Fibroblast of peridontal ligament (primary cell): ENCODE results near the gene GPANK1.
A peak's percentile ranks its signal among the peaks of the same experiment; 100 is the strongest.

Source experiments
- DNase-seq: peaks from one replicate; pipeline ENCODE4 v3.0.0-alpha.2; 2010; ENCODE audit errors: extremely low read depth

The GPANK1 gene

GRCh38 chr6:31640612-31641011, 24.2 kb downstream of the GPANK1 start:
- DNase-seq, result no peak

- peak; percentile 55 for DNase-seq
Observed at GRCh38 chr6:31639449-31639861, 25.3 kb downstream of the GPANK1 start.

- no peak for DNase-seq
Observed at GRCh38 chr6:31639043-31639442, 25.8 kb downstream of the GPANK1 start.

- no peak for DNase-seq
Observed at GRCh38 chr6:31636698-31637596, 27.9 kb downstream of the GPANK1 start.

DNA sequence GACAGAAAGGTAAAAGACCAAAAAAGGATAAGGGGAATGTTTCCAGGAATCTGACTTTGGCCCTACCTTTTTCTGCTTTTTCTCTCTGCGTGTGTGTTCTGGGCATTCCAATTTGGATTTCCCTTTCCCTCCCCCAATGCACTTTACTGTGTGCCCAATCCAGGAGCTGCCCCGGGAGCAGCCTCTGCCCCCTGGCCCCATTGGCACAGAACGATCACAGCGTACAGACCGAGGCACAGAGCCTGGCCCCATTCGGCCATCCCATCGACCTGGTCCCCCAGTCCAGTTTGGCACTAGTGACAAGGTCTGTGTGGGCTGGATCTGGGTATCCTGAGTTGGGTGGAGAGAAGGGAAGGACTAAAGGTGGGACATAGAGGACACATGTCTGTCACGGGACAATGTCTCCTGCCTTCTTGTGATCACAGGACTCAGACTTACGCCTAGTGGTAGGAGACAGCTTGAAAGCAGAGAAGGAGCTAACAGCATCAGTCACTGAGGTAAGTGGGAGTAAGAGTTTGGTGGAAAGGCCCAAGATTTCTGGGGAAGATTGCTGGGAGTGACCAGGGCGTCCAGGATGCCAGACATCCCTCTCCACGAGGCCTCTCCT, 29.7 kb downstream of the GPANK1 start:
- no peak for DNase-seq

DNA sequence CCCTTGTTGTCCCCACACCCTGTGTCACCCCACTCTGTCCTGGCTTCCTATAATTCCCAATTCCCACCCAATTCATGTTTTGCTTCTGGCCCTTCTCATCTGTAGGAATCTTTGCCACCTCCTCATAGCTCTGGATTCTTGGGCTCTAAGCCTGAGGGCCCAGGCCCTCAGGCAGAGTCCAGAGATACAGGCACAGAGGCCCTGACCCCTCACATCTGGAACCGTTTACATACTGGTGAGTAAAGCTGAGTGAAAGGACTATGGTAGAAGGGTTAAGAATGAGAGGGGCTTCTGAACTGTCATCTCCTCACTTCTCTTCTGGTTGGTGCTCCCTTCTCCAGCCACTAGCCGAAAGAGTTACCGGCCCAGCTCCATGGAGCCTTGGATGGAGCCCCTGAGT, 30.7 kb downstream of the GPANK1 start:
- DNase-seq, result peak; percentile 14

DNA sequence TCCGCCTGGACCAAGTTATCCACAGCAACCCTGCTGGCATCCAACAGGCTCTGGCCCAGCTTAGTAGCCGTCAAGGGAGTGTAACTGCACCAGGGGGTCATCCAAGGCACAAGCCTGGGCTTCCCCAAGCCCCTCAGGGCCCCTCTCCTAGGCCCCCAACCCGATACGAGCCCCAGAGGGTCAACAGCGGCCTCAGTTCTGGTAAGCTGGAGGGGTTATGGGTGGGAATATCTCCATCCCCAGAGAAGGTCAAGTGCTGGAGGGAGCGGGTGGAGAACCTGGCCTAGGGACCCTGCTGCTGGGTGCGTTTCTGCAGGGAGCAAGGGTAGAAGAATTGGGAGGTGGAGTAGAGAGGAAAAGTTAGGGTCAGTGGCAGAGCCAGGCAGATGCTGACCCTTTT, 31.4 kb downstream of the GPANK1 start:
- DNase-seq, result no peak

DNA sequence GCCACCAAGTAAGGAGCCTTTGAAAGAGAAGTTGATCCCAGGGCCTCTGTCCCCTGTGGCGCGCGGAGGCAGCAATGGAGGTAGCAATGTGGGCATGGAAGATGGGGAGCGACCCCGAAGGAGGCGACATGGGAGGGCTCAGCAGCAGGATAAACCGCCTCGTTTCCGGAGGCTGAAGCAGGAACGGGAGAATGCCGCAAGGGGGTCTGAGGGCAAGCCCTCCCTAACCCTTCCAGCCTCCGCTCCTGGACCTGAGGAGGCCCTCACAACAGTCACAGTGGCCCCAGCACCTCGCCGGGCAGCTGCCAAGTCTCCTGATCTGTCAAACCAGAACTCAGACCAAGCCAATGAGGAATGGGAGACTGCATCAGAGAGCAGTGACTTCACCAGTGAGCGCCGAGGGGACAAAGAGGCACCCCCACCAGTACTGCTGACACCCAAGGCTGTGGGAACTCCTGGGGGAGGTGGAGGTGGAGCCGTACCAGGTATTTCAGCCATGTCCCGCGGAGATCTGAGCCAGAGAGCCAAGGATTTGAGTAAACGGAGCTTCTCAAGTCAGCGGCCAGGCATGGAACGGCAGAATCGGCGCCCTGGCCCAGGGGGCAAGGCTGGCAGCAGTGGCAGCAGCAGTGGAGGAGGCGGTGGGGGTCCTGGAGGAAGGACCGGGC, 32.4 kb downstream of the GPANK1 start:
- no peak for DNase-seq

DNA sequence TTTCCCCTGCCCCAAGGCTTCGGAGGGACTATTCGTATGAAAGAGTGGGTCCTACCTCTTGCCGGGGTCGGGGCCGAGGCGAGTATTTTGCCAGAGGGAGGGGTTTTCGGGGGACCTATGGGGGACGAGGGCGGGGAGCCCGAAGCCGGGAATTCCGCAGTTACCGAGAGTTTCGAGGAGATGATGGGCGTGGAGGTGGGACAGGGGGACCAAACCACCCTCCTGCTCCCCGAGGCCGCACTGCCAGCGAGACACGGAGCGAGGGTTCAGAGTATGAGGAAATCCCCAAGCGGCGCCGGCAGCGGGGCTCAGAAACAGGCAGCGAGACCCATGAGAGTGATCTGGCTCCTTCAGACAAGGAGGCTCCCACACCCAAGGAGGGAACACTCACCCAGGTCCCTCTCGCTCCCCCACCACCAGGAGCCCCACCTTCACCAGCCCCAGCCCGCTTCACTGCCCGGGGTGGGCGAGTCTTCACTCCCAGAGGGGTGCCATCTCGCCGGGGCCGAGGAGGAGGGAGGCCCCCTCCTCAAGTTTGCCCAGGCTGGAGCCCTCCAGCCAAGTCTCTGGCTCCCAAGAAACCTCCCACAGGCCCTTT, 33.0 kb downstream of the GPANK1 start:
- DNase-seq, result no peak

- no peak for DNase-seq
Observed at GRCh38 chr6:31631209-31631608, 33.6 kb downstream of the GPANK1 start.

DNA sequence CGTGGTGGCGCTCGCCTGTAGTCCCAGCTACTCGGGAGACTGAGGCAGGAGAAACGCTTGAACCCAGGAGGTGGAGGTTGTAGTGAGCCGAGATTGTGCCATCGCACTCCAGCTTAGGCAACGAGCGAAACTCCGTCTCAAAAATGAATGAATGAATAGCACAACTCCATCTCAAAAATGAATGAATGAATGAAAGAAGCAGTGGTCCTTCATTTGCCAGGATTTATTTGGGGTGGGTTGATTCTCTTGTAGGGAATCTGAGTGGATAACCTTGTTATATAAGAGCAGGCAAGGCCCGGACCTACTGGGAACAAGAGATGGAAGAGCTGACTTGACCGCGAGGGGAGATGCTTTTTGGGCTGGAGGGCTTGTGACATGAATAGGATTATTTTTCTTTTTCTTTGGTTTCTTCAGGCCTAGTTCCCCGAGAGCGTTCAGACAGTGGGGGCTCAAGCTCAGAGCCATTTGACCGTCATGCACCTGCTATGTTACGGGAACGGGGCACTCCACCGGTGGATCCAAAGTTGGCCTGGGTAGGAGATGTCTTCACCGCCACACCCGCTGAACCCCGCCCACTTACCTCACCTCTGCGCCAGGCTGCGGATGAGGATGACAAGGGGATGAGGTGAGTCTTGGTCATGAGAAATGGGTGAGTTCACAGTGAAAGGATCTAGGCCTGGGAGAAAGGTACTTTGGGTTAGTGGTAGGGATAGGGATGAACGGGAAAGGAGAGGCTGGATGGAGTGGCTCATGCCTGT, 34.4 kb downstream of the GPANK1 start:
- no peak for DNase-seq

DNA sequence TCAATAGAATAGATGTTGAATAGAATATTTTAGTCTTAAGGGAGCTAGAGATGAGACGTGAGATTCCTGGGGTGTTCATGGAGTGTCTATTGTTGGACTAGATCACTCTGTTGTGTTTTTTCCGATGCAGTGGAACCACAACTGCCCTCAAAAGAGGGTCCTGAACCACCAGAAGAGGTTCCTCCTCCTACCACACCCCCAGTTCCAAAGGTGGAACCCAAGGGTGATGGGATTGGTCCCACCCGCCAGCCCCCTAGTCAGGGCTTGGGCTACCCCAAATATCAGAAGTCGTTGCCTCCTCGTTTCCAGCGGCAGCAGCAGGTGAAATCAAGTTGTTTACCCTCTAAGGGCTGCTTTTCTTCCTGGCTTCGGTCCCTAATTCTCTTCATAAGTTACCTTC, 35.8 kb downstream of the GPANK1 start:
- DNase-seq, result no peak

DNA sequence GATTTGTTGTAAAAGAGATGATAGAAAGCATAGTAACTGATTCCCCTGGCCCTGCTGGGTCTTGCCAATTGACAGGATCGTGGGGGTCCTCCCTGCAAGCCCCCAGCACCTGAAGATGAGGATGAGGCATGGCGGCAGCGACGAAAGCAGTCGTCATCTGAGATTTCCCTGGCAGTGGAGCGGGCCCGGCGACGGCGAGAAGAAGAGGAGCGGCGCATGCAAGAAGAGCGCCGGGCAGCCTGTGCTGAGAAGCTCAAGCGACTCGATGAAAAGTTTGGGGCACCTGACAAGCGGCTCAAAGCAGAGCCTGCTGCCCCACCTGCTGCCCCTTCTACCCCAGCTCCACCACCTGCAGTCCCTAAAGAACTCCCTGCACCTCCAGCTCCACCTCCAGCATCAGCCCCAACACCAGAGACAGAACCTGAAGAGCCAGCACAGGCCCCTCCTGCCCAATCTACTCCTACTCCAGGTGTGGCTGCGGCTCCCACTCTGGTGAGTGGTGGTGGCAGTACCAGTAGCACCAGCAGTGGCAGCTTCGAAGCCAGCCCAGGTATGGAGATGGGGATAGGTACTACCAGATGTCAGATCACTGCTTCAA, 37.0 kb downstream of the GPANK1 start:
- DNase-seq, result no peak

DNA sequence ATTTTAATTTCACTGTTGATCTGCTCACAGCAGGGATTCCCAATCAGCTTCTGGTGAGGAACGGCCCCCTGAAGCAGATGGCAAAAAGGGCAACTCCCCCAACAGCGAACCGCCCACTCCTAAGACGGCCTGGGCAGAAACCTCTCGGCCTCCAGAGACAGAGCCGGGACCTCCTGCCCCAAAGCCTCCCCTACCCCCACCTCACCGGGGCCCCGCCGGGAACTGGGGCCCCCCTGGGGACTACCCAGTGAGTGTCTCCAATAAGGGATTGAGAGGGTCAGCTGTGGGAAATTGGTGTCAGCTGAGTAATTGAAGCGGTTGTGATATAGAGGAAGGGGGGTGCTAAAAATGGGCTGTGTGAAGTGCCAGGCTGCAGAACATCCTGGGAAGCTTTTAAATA, 37.8 kb downstream of the GPANK1 start:
- DNase-seq, result no peak

DNA sequence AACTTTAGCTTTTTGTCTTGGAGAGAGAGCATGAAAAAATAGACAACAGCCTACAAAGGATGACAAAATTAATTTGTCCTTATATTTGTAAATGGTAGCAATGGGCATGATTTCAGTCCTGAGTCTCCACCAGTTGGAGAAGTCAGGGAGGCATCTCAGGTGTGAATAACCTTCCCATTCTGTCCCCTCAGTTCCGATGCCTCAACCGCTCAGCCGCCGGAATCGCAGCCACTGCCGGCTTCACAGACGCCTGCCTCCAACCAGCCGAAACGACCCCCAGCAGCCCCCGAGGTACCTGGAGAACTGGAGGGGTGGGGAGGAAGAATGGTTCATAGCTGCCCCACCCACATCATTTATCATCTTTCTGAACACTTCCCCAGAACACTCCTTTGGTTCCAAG, 40.7 kb downstream of the GPANK1 start:
- DNase-seq, result no peak

DNA sequence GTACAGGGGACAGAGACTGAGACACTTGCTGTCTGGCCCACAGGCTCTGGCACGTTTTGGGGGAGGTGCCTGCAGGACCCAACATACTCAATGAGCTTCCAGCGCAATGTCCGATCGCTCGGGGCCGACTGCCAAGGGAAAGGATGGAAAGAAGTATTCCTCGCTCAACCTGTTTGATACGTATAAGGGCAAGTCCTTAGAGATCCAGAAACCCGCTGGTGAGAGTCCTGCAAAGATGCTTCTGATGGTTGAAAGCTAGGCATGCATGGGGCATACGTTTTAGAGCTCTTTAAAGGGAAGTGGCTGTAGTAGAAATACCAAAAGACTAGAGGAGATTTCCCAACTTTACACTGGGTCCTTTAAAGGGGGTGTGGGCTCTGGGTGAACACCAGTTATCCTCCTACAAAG, 42.1 kb downstream of the GPANK1 start:
- no peak for DNase-seq

DNA sequence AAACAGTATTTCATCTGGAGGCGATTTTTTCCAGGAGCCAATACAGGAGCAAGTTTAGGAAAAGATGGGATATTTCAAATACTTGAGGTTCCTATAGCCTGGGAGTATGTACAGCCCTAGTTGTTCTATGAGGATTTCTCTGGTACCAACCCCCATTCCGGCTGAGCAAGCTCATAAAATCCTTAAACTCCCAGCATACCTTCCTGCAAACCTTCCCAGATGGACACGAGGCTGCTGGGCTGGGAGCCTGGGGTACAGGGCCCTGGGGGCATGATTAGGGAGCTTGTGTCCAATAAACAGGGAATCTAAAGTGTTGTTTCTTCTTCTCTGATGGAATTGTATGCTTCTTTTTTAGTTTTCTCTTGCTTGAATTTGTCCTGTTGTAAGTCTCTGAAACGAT, 42.8 kb downstream of the GPANK1 start:
- DNase-seq, result peak; percentile 20

DNA sequence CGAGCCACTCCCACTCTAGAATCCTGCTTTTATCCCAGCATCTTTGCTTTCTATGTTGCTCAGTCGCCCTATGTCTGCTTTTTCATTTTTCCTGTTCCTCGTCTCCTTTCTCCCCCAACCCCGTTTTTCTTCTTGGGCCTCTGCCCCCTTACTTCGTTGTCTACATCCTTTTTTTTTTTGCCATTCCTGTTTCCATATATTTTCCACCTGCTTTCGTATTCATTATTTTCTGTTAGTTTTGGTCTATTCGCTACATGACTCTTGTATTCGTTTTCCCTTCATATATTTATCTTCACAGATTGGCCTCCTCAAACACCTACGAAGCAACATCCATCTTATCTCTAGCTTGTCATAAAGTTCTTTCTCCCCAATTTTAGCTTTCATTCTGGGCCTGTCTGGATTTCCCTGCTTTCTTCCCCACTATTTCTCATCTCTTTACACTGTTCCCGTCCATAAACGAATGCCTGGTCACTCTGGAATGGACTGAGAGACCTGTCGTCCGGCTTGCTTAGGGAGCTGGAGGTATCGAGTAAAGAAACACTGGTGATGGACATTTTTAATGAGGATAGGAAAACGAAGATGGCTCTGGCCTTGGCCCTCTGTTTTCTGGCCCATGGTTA, 43.4 kb downstream of the GPANK1 start:
- no peak for DNase-seq

- peak; percentile 48 for DNase-seq
Observed at GRCh38 chr6:31620586-31621319, 44.0 kb downstream of the GPANK1 start, which contains the start of gene PRRC2A. Gene PRRC2A, plus strand, starts transcription at chr6:31620715. Its CDS starts 2,075 bp downstream, at chr6:31622790.
